ENCODE data around the gene POP7. TPM values are rescaled to one million over a fixed set of nuclear protein-coding genes. Genes with fewer than 3 reads are reported as not detected.

POP7 gene
- total RNA-seq, 1 experiment from 2014 or later = 96.9 TPM

- H3K9me3 ChIP-seq (ENCODE audit: control insufficient read depth, low read depth, low read length) = no peaks in the 10 kb centered on the region
- no peak within 1 kb of the TSS for H3K14ac ChIP-seq (ENCODE audit: insufficient read depth, low read length)
- H3K56ac ChIP-seq (ENCODE audit: insufficient read length, low read depth, low read length) = no peak within 1 kb of the TSS
- H3K9ac ChIP-seq (ENCODE audit: extremely low read depth, insufficient read length, low read length) = no peak within 1 kb of the TSS
- no peak within 1 kb of the TSS for H4K5ac ChIP-seq (ENCODE audit: insufficient read length, low read depth, low read length)
- H3K4ac ChIP-seq (ENCODE audit: low read depth, low read length) = no peak within 1 kb of the TSS
- H4K91ac ChIP-seq (ENCODE audit: insufficient read length, low read depth, low read length) = no peak within 1 kb of the TSS
- peak within 1 kb of the TSS; percentile 57 to 82 for H3K4me3 Mint-ChIP-seq
- H4K20me1 ChIP-seq (ENCODE audit: control insufficient read depth, insufficient read depth, insufficient read length) = no peaks in the 10 kb centered on the region
- no peaks in the 10 kb centered on the region for H3K4me1 ChIP-seq (ENCODE audit: insufficient read depth, low read length)
- H3K23ac ChIP-seq (ENCODE audit: insufficient read length, low read depth, low read length) = no peak within 1 kb of the TSS
- WGBS (ENCODE audit: extremely low coverage, insufficient read length, low lambda C conversion rate) = no CpG with 5 or more reads among the region's 21 CpGs
- H3K27ac Mint-ChIP-seq = no peak within 1 kb of the TSS
- H3K27me3 Mint-ChIP-seq (ENCODE audit: low read depth) = peaks cover 85% of the 10 kb centered on the region
- H3K79me2 ChIP-seq (ENCODE audit: insufficient read depth, low read length) = no peaks in the 10 kb centered on the region
- H2BK120ac ChIP-seq (ENCODE audit: low read depth, low read length, poor library complexity, severe bottlenecking) = no peak within 1 kb of the TSS
- H3T11ph ChIP-seq (ENCODE audit: low read length) = no peak within 1 kb of the TSS
- peaks cover 9% of the 10 kb centered on the region; the same call in 1 of the 2 replicates for H3K27me3 ChIP-seq (ENCODE audit: insufficient read depth, low read length)
- no peak within 1 kb of the TSS for H3K27ac ChIP-seq (ENCODE audit: insufficient read length, low read depth, low read length)
- no peak within 1 kb of the TSS for H2BK5ac ChIP-seq (ENCODE audit: insufficient read length, low read length)
- H3K4me2 ChIP-seq (ENCODE audit: insufficient read depth, insufficient read length, low read length) = peak within 1 kb of the TSS; percentile 85
- H2AFZ ChIP-seq (ENCODE audit: low read length) = no peak within 1 kb of the TSS
- H4K8ac ChIP-seq (replicated peaks; ENCODE audit: insufficient read length, low read depth, low read length) = no peak within 1 kb of the TSS
- no peaks in the 10 kb centered on the region; a peak in 2 of 7 replicates for H3K36me3 Mint-ChIP-seq (ENCODE audit: insufficient read depth in 1 of 3, low read depth in 3 of 3)
- no peak for DNase-seq
- TF ChIP-seq, protein P1, sequence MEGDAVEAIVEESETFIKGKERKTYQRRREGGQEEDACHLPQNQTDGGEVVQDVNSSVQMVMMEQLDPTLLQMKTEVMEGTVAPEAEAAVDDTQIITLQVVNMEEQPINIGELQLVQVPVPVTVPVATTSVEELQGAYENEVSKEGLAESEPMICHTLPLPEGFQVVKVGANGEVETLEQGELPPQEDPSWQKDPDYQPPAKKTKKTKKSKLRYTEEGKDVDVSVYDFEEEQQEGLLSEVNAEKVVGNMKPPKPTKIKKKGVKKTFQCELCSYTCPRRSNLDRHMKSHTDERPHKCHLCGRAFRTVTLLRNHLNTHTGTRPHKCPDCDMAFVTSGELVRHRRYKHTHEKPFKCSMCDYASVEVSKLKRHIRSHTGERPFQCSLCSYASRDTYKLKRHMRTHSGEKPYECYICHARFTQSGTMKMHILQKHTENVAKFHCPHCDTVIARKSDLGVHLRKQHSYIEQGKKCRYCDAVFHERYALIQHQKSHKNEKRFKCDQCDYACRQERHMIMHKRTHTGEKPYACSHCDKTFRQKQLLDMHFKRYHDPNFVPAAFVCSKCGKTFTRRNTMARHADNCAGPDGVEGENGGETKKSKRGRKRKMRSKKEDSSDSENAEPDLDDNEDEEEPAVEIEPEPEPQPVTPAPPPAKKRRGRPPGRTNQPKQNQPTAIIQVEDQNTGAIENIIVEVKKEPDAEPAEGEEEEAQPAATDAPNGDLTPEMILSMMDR (conservative IDR thresholded peaks at IDR 0.05) = no peak
- no peaks in the 10 kb centered on the region for H3K79me1 ChIP-seq (ENCODE audit: insufficient read depth, low read depth, low read length, poor library complexity, severe bottlenecking)
- H2BK15ac ChIP-seq (ENCODE audit: low read depth, low read length) = no peak within 1 kb of the TSS
- no peak within 1 kb of the TSS for H2BK20ac ChIP-seq (ENCODE audit: low read depth, low read length, poor library complexity, severe bottlenecking)
- H3K9me3 Mint-ChIP-seq = peaks cover 9 to 16% of the 10 kb centered on the region in 2 experiments
- H3K18ac ChIP-seq (ENCODE audit: insufficient read length, low read depth, low read length) = no peak within 1 kb of the TSS
- no peak within 1 kb of the TSS for H2BK12ac ChIP-seq (ENCODE audit: insufficient read length, low read depth, low read length)
- peaks cover 12 to 13% of the 10 kb centered on the region in 2 experiments for H3K4me1 Mint-ChIP-seq
- H3K23me2 ChIP-seq (ENCODE audit: insufficient read length, low read depth, low read length, poor library complexity, severe bottlenecking) = peaks cover 5% of the 10 kb centered on the region
- H2AK5ac ChIP-seq (ENCODE audit: insufficient read length, low read length) = no peak within 1 kb of the TSS
Observed at GRCh38 chr7:100720279-100720670, 14.4 kb downstream of the POP7 start, which contains the start of gene EPO. EPO (plus strand) TSS chr7:100720468; CDS start chr7:100720981, 513 bp downstream.
